Mammary epithelial cell (primary cell): ENCODE data around the gene PPP4R3B.

Source experiments
- EZH2 ChIP-seq: IDR thresholded peaks from 2 replicates; pipeline ENCODE4 v1.6.1; 2012; ENCODE audit warnings: low read length, inconsistent platforms, borderline replicate concordance
- TF ChIP-seq, protein P1 (sequence below), 2 donors: IDR thresholded peaks in 1 of 2; conservative IDR thresholded peaks in 1 of 2; 2 replicates each; pipeline ENCODE4 v1.5.1; 2011 to 2012; ENCODE audit warnings: inconsistent platforms in 2 of 2, low read length in 2 of 2, mild to moderate bottlenecking in 2 of 2, control low read depth in 1 of 2, low read depth in 1 of 2; ENCODE audit not compliant: insufficient read depth in 1 of 2; ENCODE audit errors: extremely low read depth in 1 of 2

DNA sequence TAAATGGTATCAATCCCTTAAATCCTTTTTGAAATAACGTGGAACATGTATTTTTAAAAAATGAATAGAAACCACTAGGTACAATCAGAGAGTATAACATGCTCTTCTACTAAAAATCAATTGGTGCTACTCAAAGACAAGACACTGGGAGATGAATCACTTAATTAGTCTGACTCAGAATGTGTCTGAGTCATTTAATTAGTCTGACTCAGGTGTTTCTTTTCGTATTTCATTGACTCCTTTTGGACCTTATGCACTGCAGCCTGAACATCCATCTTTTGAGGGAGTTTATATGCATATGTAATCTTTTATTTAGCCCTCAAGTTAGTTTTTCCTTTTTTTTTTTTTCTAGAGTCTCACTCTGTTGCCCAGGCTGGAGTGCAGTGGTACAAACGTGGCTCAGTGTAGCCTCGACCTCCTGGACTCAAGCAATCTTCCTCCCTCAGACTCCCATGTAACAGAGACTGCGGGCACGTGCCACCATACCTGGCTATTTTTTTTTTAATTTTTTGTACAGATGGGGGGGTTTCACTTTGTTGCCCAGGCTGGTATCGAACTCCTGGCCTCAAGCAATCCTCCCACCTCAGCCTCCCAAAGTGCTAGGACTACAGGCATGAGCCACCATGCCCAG is 26.5 kb downstream of the PPP4R3B start:
- TF ChIP-seq, protein P1, sequence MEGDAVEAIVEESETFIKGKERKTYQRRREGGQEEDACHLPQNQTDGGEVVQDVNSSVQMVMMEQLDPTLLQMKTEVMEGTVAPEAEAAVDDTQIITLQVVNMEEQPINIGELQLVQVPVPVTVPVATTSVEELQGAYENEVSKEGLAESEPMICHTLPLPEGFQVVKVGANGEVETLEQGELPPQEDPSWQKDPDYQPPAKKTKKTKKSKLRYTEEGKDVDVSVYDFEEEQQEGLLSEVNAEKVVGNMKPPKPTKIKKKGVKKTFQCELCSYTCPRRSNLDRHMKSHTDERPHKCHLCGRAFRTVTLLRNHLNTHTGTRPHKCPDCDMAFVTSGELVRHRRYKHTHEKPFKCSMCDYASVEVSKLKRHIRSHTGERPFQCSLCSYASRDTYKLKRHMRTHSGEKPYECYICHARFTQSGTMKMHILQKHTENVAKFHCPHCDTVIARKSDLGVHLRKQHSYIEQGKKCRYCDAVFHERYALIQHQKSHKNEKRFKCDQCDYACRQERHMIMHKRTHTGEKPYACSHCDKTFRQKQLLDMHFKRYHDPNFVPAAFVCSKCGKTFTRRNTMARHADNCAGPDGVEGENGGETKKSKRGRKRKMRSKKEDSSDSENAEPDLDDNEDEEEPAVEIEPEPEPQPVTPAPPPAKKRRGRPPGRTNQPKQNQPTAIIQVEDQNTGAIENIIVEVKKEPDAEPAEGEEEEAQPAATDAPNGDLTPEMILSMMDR (conservative IDR thresholded peaks at IDR 0.05 in 1 of 2, IDR thresholded peaks at IDR 0.05 in 1 of 2; ENCODE audit: extremely low read depth in 1 of 2, insufficient read depth in 1 of 2, low read depth in 1 of 2, low read length in 2 of 2): no peak
- no peak for TF ChIP-seq EZH2
